ENCODE data around the gene SERPINA6. TPM values are rescaled to one million over a fixed set of nuclear protein-coding genes. Genes with fewer than 3 reads are reported as not detected.
A peak's percentile ranks its signal among the peaks of the same experiment; 100 is the strongest.

SERPINA6 gene
- total RNA-seq, 6 experiments from 2014 or later, result 185 to 407 (median 236) TPM

DNA sequence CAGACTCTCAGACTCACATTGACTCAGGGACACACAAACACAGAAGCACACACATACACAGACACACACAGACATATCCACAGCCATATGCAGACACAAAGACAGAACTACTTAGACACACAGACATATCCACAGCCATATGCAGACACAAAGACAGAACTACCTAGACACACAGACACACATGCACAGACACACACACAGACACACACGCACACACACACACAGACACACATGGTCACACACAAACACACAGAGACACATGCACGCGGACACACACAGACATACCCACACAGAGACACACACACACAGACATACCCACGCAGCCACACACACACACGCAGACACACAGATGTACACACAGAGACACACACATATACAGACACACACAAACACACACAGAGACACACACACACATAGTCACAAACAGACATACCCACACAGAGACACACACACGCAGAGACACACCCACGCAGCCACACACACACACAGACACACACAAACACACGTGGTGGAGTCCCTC is 39.5 kb upstream of the SERPINA6 start:
- Histone ChIP-seq H3K27me3 (no peaks in the 10 kb centered on the region), H3K27ac (no peak overlapping the region), H3K4me1 (peaks cover 0 to 7% (median 2%) of the 10 kb centered on the region in 4 donors), H3K4me3 (no peak overlapping the region), H3K36me3 (no peaks in the 10 kb centered on the region), H3K9me3 (no peaks in the 10 kb centered on the region)
- no peak for DNase-seq
- no peak for ATAC-seq
- TF ChIP-seq, protein P1, sequence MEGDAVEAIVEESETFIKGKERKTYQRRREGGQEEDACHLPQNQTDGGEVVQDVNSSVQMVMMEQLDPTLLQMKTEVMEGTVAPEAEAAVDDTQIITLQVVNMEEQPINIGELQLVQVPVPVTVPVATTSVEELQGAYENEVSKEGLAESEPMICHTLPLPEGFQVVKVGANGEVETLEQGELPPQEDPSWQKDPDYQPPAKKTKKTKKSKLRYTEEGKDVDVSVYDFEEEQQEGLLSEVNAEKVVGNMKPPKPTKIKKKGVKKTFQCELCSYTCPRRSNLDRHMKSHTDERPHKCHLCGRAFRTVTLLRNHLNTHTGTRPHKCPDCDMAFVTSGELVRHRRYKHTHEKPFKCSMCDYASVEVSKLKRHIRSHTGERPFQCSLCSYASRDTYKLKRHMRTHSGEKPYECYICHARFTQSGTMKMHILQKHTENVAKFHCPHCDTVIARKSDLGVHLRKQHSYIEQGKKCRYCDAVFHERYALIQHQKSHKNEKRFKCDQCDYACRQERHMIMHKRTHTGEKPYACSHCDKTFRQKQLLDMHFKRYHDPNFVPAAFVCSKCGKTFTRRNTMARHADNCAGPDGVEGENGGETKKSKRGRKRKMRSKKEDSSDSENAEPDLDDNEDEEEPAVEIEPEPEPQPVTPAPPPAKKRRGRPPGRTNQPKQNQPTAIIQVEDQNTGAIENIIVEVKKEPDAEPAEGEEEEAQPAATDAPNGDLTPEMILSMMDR (IDR thresholded peaks at IDR 0.05), result no peak
- intact Hi-C loops (cut with DNase I), result no loop called here
- 70% methylated on average over 3 of the region's 8 CpGs for WGBS (ENCODE audit: insufficient coverage, low coverage, low lambda C conversion rate, missing lambda C conversion rate)

DNA sequence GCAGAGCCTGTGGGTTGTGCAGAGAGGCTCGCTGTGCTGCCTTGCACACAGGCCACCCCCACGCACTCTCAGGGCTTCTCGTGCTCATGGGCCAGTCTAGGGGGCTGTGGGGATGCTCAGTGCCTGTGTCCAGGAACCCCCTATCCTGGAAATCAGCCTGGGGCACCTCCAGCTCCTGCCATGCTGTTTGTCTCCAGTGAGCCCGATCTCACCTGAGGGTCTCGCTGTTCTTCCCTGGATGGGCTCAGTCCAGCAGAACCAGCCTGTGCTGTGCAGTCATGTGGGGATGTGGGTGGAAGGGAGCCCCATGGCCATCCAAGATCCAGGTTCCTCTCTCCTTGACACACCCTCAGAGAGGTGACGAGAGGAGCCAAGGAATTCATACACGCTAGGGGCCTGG is 38.5 kb upstream of the SERPINA6 start:
- Histone ChIP-seq H3K36me3 (no peaks in the 10 kb centered on the region), H3K4me1 (peaks cover 0 to 9% (median 4%) of the 10 kb centered on the region in 4 donors), H3K27me3 (no peaks in the 10 kb centered on the region), H3K9me3 (no peaks in the 10 kb centered on the region), H3K27ac (no peak overlapping the region), H3K4me3 (no peak overlapping the region)
- TF ChIP-seq POLR2A (IDR thresholded peaks at IDR 0.05), result no peak
- TF ChIP-seq, protein P1 (IDR thresholded peaks at IDR 0.05), result no peak
- intact Hi-C loops (cut with DNase I), result no loop called here
- WGBS (ENCODE audit: insufficient coverage, low coverage, low lambda C conversion rate, missing lambda C conversion rate), result no CpG with 5 or more reads among the region's 7 CpGs
- ATAC-seq (peak in 1 of 4 donors; percentile 18), DNase-seq (no peak)

DNA sequence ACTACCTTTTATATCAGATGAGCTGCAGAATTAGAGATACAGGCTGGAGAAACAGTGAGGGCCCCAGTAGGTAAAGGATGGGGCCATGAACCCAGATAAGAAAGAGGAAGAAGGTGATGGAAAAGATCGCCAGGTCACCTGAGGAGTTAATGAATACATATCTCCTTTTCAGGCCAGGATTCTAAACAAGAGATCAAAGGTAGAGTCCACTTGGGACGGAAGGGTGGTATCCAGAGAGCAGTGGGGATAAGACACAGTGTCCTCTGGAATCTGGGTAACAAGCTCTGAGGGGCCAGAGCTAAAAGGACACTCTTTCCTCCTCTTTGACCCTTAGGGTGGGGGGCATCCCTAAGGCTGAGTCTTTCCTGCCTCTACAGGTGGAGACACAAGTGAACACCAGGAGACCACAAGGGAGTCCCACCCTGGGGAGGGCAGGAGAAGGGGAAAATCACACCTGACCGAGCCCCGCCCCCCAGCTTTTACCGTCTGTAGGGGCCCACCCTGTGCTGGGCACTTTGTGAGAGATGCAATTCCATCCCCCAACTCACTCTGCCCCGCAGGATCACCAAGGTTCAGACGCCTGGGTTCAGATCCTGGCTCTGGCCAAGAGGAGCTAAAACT is 37.9 kb upstream of the SERPINA6 start:
- intact Hi-C loops (cut with DNase I), result no loop called here
- H3K27ac ChIP-seq, result no peak overlapping the region
- H3K9me3 ChIP-seq, result no peaks in the 10 kb centered on the region
- ATAC-seq (peak in 2 of 4 donors; percentile 23 to 35), DNase-seq (no peak)
- no peaks in the 10 kb centered on the region for H3K27me3 ChIP-seq
- TF ChIP-seq, protein P1 (IDR thresholded peaks at IDR 0.05), result no peak
- no peak for TF ChIP-seq POLR2A (IDR thresholded peaks at IDR 0.05)
- no peak overlapping the region for H3K4me3 ChIP-seq
- peaks cover 0 to 9% (median 4%) of the 10 kb centered on the region in 4 donors for H3K4me1 ChIP-seq
- H3K36me3 ChIP-seq, result no peaks in the 10 kb centered on the region
- WGBS (ENCODE audit: insufficient coverage, low coverage, low lambda C conversion rate, missing lambda C conversion rate), result 16% methylated on average over 1 of the region's 7 CpGs

DNA sequence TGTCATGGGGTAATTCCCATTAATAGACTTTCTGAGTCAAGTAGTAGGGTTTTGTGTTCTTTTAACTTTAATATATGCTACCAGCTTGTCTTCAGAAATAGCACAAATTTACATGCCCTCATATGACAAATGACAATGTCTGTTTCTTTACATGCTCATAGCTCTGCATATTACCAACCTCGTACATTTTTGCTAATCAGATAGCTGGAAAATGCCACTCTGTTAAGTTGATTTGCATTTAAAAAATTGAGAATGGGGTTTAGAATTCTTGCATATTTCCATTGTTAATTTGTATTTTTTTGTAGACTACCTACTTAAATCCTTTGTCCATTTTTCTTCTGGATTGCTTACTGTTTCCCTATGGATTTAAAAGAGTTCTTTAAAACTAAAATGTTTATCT is 34.0 kb upstream of the SERPINA6 start:
- no peaks in the 10 kb centered on the region for H3K36me3 ChIP-seq
- H3K4me1 ChIP-seq, result peaks cover 0 to 21% (median 10%) of the 10 kb centered on the region in 4 donors
- H3K9me3 ChIP-seq, result no peaks in the 10 kb centered on the region
- H3K27ac ChIP-seq, result no peak overlapping the region
- H3K27me3 ChIP-seq, result no peaks in the 10 kb centered on the region
- TF ChIP-seq, protein P1 (IDR thresholded peaks at IDR 0.05), result no peak
- no peak for TF ChIP-seq POLR2A (IDR thresholded peaks at IDR 0.05)
- no peak overlapping the region for H3K4me3 ChIP-seq
- intact Hi-C loops (cut with DNase I), result no loop called here
- 73% methylated on average over 1 of the region's 1 CpG for WGBS (ENCODE audit: insufficient coverage, low coverage, low lambda C conversion rate, missing lambda C conversion rate)
- no peak for ATAC-seq
- no peak for DNase-seq
